ENCODE measurements around the gene C17orf107.

- TF ChIP-seq CTCF (IDR thresholded peaks at IDR 0.05) (no peak), EP300 (IDR thresholded peaks at IDR 0.05) (no peak), POLR2A (IDR thresholded peaks at IDR 0.05) (no peak)
These were observed 14.8 kb upstream of the C17orf107 start for GRCh38 chr17:4884489-4884888.
